ENCODE data around the gene SUGCT. TPM values are rescaled to one million over a fixed set of nuclear protein-coding genes. Genes with fewer than 3 reads are reported as not detected.

SUGCT gene
- total and polyA plus RNA-seq, 9 of the 15 experiments (the other 6 are each of a cell fraction or from before 2014, with no cell fraction given), result 0.58 to 2.5 (median 1.4) TPM

DNA sequence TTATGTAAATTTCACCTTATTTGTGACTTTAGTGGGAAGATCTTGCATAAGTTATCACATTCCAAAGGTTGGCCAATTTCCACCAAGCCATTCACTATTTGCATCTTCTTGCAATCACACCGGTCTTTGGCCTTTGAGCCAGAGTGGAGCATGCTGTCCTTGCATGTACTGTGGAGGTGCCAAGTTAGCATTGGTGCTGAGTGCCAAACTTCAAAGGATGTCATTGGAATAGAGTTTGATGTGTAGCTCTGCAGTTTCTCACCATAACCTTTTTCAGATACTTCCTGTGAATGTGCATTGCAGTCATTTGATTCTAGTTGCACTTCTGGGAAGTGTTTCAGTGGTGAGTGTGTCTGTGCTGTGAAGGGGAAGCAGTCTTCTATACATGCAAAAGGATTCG lies 620.6 kb downstream of the SUGCT start (continued):
- TF ChIP-seq, protein P1, sequence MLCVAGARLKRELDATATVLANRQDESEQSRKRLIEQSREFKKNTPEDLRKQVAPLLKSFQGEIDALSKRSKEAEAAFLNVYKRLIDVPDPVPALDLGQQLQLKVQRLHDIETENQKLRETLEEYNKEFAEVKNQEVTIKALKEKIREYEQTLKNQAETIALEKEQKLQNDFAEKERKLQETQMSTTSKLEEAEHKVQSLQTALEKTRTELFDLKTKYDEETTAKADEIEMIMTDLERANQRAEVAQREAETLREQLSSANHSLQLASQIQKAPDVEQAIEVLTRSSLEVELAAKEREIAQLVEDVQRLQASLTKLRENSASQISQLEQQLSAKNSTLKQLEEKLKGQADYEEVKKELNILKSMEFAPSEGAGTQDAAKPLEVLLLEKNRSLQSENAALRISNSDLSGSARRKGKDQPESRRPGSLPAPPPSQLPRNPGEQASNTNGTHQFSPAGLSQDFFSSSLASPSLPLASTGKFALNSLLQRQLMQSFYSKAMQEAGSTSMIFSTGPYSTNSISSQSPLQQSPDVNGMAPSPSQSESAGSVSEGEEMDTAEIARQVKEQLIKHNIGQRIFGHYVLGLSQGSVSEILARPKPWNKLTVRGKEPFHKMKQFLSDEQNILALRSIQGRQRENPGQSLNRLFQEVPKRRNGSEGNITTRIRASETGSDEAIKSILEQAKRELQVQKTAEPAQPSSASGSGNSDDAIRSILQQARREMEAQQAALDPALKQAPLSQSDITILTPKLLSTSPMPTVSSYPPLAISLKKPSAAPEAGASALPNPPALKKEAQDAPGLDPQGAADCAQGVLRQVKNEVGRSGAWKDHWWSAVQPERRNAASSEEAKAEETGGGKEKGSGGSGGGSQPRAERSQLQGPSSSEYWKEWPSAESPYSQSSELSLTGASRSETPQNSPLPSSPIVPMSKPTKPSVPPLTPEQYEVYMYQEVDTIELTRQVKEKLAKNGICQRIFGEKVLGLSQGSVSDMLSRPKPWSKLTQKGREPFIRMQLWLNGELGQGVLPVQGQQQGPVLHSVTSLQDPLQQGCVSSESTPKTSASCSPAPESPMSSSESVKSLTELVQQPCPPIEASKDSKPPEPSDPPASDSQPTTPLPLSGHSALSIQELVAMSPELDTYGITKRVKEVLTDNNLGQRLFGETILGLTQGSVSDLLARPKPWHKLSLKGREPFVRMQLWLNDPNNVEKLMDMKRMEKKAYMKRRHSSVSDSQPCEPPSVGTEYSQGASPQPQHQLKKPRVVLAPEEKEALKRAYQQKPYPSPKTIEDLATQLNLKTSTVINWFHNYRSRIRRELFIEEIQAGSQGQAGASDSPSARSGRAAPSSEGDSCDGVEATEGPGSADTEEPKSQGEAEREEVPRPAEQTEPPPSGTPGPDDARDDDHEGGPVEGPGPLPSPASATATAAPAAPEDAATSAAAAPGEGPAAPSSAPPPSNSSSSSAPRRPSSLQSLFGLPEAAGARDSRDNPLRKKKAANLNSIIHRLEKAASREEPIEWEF (CRISPR knock-in tag; IDR thresholded peaks at IDR 0.05), result no peak
- TF ChIP-seq, protein P2, sequence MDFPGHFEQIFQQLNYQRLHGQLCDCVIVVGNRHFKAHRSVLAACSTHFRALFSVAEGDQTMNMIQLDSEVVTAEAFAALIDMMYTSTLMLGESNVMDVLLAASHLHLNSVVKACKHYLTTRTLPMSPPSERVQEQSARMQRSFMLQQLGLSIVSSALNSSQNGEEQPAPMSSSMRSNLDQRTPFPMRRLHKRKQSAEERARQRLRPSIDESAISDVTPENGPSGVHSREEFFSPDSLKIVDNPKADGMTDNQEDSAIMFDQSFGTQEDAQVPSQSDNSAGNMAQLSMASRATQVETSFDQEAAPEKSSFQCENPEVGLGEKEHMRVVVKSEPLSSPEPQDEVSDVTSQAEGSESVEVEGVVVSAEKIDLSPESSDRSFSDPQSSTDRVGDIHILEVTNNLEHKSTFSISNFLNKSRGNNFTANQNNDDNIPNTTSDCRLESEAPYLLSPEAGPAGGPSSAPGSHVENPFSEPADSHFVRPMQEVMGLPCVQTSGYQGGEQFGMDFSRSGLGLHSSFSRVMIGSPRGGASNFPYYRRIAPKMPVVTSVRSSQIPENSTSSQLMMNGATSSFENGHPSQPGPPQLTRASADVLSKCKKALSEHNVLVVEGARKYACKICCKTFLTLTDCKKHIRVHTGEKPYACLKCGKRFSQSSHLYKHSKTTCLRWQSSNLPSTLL (IDR thresholded peaks at IDR 0.05), result no peak
- TF ChIP-seq ETV1 (tag; conservative IDR thresholded peaks at IDR 0.05; ENCODE audit: low read depth) (no peak), HEY1 (CRISPR knock-in tag; IDR thresholded peaks at IDR 0.05; ENCODE audit: borderline replicate concordance) (no peak), LCOR (CRISPR knock-in tag; IDR thresholded peaks at IDR 0.05) (no peak), TAL1 (IDR thresholded peaks at IDR 0.05) (no peak), HDAC2 (IDR thresholded peaks at IDR 0.05) (no peak), IFI16 (CRISPR knock-in tag; IDR thresholded peaks at IDR 0.05) (no peak)

Measured in K562 (cell line).